GM12801 (cell line): ENCODE data around the gene RBM15B.

Source experiments
- CTCF ChIP-seq: IDR thresholded peaks from one replicate; pipeline ENCODE4 v1.5.1; 2011; ENCODE audit warnings: control low read depth; ENCODE audit not compliant: insufficient read length; ENCODE audit errors: extremely low read depth

Gene RBM15B

GRCh38 chr3:51441282-51442030 is 50.4 kb downstream of the RBM15B start:
- no peak for TF ChIP-seq CTCF

- no peak for TF ChIP-seq CTCF
These were observed 54.6 kb downstream of the RBM15B start for GRCh38 chr3:51445544-51446280.
